HL-60 (cell line): ENCODE results near the gene OSBPL10.

Source experiments
- CTCF ChIP-seq: IDR thresholded peaks from one replicate; pipeline ENCODE4 v1.5.1; 2011; ENCODE audit warnings: low read length, control low read depth, inconsistent platforms; ENCODE audit not compliant: insufficient read depth
- POLR2AphosphoS5 ChIP-seq: IDR thresholded peaks from 2 replicates; pipeline ENCODE4 v1.6.1; 2012; ENCODE audit warnings: low read depth

GRCh38 chr3:31777887-31778286 is 203.2 kb downstream of the OSBPL10 start:
- no peak for TF ChIP-seq CTCF
- no peak for TF ChIP-seq POLR2AphosphoS5
